ENCODE data around the gene RPS25. TPM values are rescaled to one million over a fixed set of nuclear protein-coding genes. Genes with fewer than 3 reads are reported as not detected.
A peak's percentile ranks its signal among the peaks of the same experiment; 100 is the strongest.
"Not testable (repeated sequence)": the region's sequence is repeated elsewhere in the genome, so short reads cannot be mapped to it uniquely, and the experiment has no call there.

Gene RPS25
- total RNA-seq, 1 donor from 2014 or later, result 1,002 TPM

- no peak for ATAC-seq
Measured at GRCh38 chr11:119014209-119014924, 3.8 kb downstream of the RPS25 start.

GRCh38 chr11:119012629-119013170 lies 5.4 kb downstream of the RPS25 start:
- no peak for ATAC-seq

- peak; percentile 20 for ATAC-seq
Measured at GRCh38 chr11:119011476-119012053, 6.6 kb downstream of the RPS25 start.

- ATAC-seq, result no peak
Measured at GRCh38 chr11:119006656-119007055, 11.5 kb downstream of the RPS25 start.

- ATAC-seq, result no peak
Measured at GRCh38 chr11:119000906-119001305, 17.2 kb downstream of the RPS25 start.

- ATAC-seq, result peak; percentile 60
Measured at GRCh38 chr11:118998822-118999221, 19.3 kb downstream of the RPS25 start.

GRCh38 chr11:118998388-118998717 lies 19.8 kb downstream of the RPS25 start:
- ATAC-seq, result peak; percentile 52

- ATAC-seq, result peak; percentile 98
Measured at GRCh38 chr11:118997627-118998387, 20.3 kb downstream of the RPS25 start, which contains the start of gene CENATAC. TSS of gene CENATAC (plus strand) at chr11:118998138. CDS start at chr11:118998198, 60 bp downstream.

- peak; percentile 4 for ATAC-seq
Measured at GRCh38 chr11:118996926-118997626, 21.1 kb downstream of the RPS25 start.

GRCh38 chr11:118991486-118992038 lies 26.6 kb downstream of the RPS25 start:
- ATAC-seq, result not testable (repeated sequence)

GRCh38 chr11:118988280-118988679 lies 29.9 kb downstream of the RPS25 start:
- ATAC-seq, result peak; percentile 97

GRCh38 chr11:118984825-118985224 lies 33.3 kb downstream of the RPS25 start:
- no peak for ATAC-seq

GRCh38 chr11:118984337-118984736 lies 33.8 kb downstream of the RPS25 start:
- ATAC-seq, result not testable (repeated sequence)

- ATAC-seq, result peak; percentile 29
Measured at GRCh38 chr11:118980191-118980881, 37.8 kb downstream of the RPS25 start.

GRCh38 chr11:118979434-118979833 lies 38.7 kb downstream of the RPS25 start:
- ATAC-seq, result peak; percentile 25

- no peak for ATAC-seq
Measured at GRCh38 chr11:118975771-118976709, 42.1 kb downstream of the RPS25 start.

- ATAC-seq, result peak; percentile 37
Measured at GRCh38 chr11:118973985-118974384, 44.2 kb downstream of the RPS25 start.

- ATAC-seq, result no peak
Measured at GRCh38 chr11:118971646-118972045, 46.5 kb downstream of the RPS25 start, which contains the start of gene FOXR1. TSS of gene FOXR1 (plus strand) at chr11:118971761. CDS start at chr11:118971932, 171 bp downstream.

GRCh38 chr11:118969508-118969907 lies 48.6 kb downstream of the RPS25 start:
- ATAC-seq, result not testable (repeated sequence)
